MM.1S (cell line): ENCODE measurements around the gene DSCAML1.

Experiments used
- EZH2 ChIP-seq: fragments of 300-600 bp; sonication (generic); optimal IDR thresholded peaks from 2 replicates; pipeline ENCODE3; 2017; ENCODE audit warnings: low read depth, mild to moderate bottlenecking, antibody characterized with exemption, low read length, mixed read lengths
- TF ChIP-seq, protein P1 (sequence below): fragments of 300-600 bp; sonication (generic); IDR thresholded peaks from 2 replicates; pipeline ENCODE4 v1.5.1; 2016; ENCODE audit warnings: antibody characterized with exemption, low read length, mixed read lengths

DNA sequence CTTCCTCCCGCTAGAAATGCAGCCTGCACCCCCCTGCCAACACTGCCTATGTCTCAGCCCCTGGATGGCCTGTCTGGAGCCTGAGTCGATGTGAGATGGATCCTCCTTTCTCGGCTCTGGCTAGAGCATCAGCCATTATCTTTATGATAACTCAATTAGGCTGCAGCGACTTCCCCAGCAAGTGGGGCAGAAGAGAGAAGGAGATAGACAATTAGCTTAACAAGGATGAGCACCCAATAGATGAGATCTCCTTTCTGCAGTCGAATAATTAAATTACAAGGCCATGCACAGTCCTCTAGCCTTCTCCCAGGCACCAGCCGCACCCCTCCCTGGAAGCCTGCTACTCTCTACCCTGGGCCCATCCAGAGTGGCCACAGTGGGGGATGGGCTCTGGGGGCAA lies 290.0 kb downstream of the DSCAML1 start:
- TF ChIP-seq, protein P1, sequence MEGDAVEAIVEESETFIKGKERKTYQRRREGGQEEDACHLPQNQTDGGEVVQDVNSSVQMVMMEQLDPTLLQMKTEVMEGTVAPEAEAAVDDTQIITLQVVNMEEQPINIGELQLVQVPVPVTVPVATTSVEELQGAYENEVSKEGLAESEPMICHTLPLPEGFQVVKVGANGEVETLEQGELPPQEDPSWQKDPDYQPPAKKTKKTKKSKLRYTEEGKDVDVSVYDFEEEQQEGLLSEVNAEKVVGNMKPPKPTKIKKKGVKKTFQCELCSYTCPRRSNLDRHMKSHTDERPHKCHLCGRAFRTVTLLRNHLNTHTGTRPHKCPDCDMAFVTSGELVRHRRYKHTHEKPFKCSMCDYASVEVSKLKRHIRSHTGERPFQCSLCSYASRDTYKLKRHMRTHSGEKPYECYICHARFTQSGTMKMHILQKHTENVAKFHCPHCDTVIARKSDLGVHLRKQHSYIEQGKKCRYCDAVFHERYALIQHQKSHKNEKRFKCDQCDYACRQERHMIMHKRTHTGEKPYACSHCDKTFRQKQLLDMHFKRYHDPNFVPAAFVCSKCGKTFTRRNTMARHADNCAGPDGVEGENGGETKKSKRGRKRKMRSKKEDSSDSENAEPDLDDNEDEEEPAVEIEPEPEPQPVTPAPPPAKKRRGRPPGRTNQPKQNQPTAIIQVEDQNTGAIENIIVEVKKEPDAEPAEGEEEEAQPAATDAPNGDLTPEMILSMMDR, result no peak
- no peak for TF ChIP-seq EZH2
